GM21381 (cell line): ENCODE data around the gene ST6GALNAC3.

Experiments used
- ATAC-seq: cut with Tn5 transposase; IDR thresholded peaks from one replicate; pipeline ENCODE4 v1.9.1; 2021; ENCODE audit warnings: mild to moderate bottlenecking, moderate library complexity; ENCODE audit not compliant: unreplicated experiment

Gene ST6GALNAC3

DNA sequence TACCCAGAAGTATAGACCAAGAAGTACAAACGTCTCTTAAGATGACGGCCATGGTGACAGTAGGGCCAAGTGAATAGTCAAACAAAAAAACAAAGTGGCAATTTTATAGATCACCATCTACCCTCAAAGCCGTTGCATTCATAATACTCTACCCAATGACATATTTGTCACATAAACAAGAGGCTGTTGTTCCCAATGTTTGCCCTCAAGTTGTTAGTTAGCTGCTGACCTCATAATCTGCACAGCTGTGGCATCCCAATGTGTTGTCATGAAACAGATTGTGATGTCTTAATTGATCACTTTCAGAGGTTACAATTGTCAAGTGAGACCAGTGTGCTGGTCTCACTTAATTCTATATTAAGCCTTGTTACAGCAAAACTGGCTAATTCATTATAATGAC, 333.8 kb downstream of the ST6GALNAC3 start:
- no peak for ATAC-seq

DNA sequence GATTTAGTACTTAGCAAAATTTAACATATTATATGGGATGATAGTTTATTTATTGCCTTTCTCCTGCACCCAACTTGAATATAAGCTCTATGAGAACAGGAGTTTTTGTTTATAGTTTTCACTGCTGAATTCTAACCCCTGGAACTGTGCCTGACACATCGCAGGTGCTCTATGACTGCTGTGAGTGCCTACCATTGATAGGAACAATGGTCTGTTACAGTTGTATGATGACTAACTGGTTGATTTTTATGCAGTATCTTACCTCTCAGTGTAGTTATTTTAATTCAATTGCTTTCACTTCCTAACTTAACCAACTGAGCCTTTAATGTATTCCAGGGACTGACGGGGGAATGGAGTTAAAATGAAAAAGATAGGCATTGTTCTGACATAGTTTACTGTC, 336.0 kb downstream of the ST6GALNAC3 start:
- ATAC-seq = no peak

DNA sequence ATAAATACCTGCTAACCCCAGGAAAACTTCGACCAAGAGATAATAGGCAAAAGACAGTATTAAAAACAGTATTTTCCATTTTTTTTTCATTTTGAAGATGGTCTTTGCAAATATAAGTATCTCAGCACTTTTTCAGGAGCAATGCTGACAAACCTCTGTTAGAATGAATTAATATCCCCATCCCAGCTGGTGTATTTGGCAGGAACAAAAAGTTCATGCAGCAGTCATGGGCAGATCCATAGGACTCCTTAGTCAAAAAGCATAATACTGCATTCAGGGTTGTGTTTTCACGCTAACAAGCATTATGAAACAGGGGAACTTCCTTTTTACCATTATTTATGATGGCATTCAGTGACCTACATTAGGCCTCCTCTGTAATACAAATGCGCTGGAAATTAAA, 344.0 kb downstream of the ST6GALNAC3 start:
- no peak for ATAC-seq

DNA sequence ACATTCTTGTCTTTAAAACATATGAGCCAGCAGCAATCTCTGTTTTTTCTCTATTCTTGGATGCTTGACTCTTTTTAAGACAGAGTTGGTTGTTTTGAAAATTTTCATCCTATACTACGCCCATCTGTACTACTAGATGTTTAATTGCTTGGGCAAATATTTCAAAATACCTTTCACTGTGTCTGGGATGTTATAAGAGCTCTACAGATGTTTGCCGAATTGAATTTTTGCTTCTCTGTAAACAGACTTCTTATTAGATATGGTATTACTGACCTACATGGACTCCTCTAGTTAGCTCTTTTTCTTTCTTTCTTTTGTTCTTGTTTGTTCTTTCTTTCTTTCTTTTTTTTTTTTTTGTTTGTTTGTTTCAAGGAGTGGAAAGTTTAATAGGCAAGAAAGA, 345.1 kb downstream of the ST6GALNAC3 start:
- ATAC-seq = no peak

DNA sequence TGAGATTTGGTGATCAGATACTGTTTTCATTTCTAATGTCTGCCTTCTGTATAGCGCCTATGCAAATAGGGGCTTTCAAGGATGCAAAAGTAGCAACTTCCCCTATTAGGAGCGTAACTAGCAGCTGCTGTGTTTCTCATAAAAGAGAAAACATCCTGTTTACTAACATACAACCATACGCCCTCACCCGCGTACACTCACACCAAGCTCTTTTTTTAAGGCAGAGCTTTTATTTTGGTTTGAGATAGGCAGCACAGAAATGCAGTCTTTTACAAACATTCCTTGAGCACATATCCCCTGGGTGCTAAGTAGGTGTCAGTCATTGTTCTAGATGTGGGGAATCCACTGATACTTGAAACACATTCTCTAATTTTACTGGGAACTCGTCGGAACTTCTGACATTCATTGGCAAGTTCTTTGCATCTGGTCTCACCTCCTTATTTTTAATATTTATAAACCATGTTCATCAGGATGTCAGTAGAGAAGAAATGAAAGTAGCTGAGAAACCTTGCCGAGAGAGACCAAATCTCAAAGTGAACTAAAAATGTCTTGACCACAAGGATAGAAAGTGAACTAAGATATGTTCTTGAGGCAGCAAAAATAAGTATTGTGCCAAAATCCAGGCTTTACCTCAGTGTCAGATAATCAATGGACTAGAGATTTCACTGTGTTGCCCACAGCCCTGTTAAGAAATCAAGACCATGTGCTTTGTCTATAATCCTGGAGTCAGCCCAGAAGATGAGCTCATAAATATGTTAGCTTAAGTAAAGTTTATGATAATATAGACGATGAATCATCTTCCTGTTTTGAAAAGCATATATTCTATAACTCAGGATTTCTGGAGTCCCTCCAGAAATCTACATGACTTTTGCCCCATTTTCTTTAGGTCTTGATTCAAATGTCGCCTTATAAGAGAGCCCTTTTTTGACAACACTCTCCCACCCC, 350.9 kb downstream of the ST6GALNAC3 start:
- ATAC-seq = peak; percentile 60

DNA sequence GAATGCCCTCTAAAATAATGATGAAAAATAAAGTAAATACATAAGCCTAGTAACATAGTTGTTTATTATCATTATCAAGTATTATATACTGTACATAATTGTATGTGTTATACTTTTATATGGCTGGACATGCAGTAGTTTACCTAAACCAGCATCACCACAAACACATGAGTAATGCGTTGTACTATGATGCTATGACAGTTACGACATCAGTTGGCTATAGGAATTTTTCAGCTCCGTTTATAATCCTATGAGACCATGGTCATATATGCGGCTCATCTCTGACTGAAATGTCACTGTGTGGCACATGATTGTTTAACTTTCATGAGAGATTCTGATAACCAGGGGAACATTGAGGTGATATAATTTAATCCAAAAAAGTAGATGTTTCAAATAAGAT, 352.1 kb downstream of the ST6GALNAC3 start:
- ATAC-seq = no peak

DNA sequence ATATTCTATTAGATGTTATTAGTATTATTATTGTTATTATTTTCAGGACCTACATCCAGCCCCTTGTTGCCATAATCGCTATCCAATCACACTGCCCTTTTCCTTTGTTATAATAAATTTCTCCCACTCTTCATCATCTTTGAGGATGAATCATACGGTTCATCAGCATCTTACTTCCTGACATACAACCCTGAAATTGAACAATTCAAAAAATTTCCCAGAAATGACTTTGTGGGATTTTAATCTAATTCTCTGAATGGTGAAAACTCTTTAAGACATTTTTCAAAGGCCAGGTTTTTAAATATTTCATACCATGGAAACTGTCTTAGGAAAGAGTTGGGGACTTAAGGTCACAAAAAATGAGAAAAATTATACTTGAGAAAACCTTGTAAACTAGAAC, 353.5 kb downstream of the ST6GALNAC3 start:
- ATAC-seq = no peak

DNA sequence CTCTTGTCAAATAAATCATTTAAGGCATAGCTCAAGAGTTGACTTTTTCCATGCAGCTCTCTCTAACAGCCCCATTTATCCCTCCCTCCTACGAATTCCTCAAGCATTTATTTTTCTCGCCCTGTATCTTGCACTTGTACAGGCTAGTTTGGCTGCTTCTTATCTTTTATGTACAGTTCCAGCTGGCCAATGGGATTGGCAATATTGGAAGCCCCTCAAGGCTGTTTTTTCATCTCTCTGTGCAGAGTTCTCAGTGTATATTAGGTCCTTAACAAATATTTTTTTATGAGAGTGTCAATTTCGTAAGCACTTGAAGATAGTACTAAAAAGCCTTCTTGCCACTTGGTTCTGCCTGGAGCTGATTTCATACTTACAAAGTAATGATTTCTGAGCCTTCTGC, 356.0 kb downstream of the ST6GALNAC3 start:
- no peak for ATAC-seq

DNA sequence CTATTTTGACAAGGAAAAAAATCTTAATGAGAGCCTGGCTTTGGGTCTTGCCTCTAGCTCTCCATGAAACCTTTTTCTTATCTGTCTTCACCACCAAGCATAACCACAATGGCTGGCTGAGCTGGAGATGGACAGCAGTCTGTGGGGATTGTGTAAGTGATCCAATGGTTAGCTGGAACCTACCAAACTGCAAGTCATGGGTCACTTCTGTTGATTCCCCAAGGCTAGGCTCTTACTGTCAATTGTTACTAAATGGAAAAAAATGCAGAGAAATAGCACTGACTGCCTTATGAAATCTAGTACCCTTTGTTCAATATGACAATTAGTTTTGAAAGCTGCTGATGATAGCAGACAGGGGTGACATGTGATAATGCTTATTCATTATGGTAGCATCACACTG, 359.0 kb downstream of the ST6GALNAC3 start:
- ATAC-seq = no peak

DNA sequence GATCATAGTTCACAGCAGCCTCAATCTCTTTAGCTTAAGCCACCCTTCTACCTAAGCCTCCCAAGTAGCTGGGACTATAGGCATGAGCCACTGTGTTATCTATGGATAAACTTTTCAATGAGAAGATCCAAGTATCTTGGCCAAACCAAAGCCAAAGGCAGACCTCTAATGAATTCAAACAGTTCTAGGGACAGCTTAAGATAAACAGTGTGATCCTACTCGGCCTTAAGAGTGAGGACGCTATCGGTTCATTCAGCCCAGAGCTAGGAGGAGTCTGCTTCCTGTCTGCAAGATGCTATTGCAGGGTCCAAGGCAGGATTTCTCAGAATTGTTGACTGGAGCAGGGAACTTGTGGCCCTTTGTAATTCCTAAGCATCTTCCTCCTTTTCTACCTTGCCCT, 368.7 kb downstream of the ST6GALNAC3 start:
- ATAC-seq = no peak

DNA sequence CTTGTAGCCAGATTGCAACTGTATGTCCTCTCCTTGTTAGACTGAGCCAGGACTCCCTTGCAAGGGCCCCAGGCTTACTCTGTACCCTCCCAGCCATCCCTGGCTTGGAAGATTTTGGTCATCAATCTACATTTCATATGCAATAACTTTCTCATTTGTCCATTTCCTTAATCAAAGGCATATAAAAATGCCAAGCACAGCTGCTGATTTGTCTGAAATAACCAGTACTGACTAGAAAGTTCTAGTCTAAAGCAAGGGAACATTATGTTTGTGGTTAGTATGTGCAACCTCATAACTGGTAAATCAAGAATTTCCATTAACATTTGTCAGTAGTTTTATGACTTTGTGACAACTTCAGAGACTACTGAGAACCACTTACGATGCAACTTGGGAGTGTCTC, 370.2 kb downstream of the ST6GALNAC3 start:
- no peak for ATAC-seq

DNA sequence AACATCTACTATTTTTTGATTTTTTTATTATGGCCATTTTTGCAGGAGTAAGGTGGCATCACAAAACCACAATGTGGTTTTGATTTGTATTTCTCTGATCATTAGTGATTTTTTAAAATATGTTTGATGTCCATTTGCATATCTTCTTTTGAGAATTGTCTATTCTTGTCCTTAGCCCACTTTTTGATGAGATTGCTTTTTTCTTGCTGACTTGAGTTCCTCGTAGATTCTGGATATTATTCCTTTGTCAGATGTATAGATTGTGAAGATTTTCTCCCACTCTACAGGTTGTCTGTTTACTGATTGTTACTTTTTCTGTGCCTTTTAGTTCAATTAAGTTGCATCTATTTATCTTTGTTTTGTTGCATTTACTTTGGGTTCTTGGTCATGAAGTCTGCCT, 375.7 kb downstream of the ST6GALNAC3 start:
- no peak for ATAC-seq

DNA sequence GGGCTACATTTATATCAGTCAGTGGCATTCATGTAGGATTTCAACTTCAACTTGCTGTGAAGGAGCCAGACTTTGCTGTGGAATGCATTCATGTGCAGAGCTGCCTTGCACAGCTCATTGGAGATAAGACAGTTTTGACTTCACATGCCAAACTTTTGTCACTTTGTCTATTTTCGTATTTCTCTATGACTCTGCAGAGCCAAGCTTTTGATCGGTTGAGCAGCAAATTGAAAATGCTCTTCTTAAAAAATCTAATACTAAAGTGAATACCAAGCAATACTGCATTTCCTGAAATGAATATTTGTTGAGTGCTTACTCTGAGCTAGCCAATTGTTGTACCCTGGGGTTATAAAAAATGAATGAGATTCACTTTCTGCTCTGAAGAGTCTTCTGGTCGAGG, 388.7 kb downstream of the ST6GALNAC3 start:
- ATAC-seq = no peak

DNA sequence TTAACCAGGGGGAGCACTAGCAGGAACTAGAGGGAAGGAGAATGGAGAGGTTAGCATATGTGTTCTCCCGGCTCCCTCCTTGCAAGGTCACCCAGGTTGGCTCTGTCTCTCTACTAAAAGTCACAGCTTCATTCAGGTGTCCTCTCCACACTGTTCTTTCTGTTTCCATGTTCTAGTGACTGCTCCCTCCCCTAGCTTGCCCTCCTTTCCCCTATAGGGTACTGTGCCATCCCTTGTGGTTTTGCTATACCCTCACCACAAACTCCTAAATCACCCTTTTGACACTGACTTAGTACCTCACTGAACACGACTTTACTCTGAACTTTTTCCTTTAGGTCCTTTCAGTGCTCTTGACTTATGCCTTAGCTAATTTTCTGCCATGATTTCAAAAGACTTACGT, 389.3 kb downstream of the ST6GALNAC3 start:
- no peak for ATAC-seq

DNA sequence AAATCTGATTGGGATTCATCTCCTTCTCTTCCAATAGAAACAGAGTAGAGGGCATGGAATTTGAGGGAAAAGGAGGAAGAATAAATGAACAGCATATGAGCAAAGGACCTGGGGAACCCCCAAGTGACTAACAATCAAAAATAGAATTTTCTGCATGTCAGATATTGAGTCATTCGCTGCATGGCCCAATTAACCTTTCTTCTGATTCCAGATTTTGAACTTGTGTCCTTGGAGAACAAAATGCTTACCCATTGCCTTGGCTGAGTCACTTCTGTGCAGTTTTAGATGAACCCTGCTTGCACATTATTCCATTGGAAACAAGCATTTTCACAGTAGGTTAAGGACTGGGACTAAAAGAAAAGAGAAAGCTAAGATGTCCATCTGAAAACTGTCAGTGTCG, 390.5 kb downstream of the ST6GALNAC3 start:
- no peak for ATAC-seq

DNA sequence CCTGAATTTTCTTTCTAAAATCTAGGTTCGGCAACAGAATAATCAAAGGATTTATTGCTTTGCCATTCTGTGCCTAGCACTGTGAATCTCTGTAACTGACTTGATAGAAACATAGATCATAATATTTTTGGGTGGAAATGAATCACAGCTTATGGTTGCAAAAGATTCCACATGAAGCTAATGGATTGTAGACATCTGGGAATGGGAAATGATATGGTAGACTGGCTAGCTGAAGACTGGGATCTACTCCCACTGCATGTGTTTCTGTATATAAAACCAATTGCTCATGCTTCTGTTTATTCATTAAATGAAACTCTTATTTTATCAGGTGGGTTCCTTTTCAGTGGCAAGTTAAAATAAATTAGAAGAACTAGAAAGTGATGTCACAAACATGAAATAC, 395.6 kb downstream of the ST6GALNAC3 start:
- ATAC-seq = no peak

DNA sequence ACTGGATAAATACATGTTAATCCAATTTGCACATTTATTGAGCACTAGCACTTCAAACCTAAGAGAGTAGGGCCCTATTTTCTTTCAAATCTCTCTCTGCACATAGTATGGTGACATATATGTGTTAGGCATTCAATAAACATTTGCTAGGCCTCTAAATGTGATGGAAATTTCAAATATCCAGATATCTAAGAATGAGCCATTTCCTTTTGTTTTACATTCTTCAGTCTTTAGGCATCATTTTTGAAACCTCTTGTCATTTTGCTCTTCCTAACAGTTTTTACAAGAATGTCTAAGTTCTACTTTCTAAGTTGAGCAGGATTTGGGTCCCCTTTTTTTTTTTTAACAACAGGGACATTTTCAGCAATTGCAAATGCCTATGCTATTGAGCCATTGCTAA, 397.0 kb downstream of the ST6GALNAC3 start:
- ATAC-seq = no peak

DNA sequence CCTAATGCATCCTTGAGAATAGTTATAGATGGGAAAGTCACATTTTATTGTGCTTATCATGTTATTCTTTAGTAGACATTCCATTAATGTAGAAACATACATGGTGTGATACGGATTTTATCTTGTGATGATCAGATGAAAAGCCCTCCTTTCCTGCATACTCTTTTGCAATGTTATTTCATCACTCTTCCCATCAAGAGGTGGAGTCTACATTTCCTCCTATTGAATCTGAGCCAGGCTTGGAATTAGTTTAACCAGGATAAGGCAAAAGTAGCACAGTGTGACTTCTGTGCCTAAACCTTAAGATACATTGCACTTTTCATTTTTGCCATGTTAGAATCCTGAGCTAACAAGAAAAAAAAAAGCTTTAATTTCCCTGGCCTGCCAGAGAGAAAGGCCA, 399.0 kb downstream of the ST6GALNAC3 start:
- ATAC-seq = no peak

DNA sequence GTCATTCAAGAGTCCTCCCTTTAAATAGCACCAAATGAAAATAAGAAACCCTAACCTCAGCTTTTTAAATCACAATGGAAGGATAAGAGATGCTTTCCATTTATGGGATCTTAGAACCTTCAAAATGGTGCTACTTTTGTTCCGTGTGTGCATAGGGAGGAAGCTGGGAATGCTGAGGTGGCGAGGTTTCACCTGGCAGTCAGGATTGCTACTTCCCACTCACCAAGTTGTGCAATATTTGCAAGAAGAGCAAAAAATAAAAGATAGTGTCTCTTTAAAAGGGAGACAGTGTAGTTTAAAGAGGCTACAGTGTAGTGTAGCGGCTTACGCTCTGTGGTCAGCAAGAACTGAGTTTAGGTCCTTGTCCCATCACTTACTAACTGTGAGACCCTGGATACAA, 400.4 kb downstream of the ST6GALNAC3 start:
- ATAC-seq = no peak

DNA sequence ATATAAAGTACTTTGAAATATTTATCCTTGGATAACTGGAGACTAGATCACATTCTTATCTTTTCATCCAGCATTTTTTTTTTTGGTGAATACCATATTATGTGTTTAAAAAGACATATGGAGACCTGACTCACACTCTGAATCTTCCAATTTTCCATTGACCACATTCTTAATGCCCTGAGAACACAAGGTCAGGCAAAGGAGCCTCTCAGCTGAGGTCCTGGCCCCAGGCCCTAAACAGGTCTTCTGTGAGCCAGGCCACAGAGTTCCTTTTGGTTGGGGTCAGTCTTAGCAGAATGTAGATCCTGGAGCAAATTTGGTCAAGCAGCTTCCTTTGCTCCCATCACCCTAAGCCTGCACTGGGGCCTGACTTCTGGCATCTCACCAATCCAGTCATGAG, 402.6 kb downstream of the ST6GALNAC3 start:
- no peak for ATAC-seq

DNA sequence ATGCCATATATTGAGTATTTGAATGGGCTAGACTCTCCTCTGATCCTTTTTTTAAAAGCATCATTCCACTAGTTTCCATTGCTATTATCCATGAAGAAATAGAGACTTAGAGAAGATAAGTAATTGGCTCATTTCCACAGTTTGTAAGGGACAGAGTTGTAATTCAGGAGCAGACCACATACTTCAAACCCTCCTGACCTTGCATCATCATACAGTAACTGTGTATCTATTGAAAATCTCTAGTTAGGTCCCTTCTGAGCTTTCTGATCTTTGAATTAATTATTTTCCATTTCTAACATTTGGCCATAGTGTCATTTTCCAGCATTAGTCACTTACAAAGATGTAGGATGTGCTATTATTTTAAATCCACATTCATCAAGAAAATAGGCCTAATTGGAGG, 406.3 kb downstream of the ST6GALNAC3 start:
- no peak for ATAC-seq

DNA sequence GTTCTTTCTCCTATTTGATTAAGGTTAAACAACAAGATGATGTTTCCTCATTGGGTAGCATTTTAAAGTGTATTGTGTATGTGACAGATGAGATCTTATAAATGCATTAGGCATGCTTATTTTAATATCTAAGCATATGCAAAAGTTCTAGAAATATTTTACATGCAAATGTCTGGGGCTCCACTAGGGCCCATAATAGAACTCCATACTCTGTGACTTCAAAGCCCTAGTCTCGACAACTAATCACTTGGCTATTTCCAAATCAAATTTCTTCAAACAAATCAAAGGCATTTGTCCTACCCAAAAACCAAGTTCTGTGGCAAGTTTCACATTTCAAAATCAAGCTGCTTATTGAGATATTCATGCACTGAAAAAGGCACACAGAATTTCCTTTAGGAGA, 407.1 kb downstream of the ST6GALNAC3 start:
- no peak for ATAC-seq

DNA sequence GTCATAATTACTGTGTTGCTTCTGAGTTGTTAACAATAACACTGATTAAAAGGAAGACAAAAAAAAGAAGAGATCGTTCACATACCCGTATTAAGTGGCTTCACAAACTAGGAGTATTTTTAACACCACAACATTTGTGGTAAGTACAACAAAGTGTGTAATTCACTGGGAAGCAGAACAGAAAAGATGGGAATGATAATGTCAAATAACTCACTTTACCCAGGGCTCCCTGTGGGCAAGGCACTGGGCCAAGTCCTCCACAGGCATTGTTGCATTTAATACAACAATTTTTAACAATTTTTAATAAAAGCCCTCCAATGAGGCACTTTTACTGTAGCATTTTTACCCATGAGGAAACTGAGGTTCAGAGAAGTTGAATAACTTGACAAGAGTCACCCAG, 407.7 kb downstream of the ST6GALNAC3 start:
- ATAC-seq = no peak
